Ascending aorta (tissue), 2 donors: ENCODE measurements around the gene APOL3. TPM values are rescaled to one million over a fixed set of nuclear protein-coding genes. Genes with fewer than 3 reads are reported as not detected.
A peak's percentile ranks its signal among the peaks of the same experiment; 100 is the strongest.
"Not testable (repeated sequence)": the region's sequence is repeated elsewhere in the genome, so short reads cannot be mapped to it uniquely, and the experiment has no call there.

Experiments used
- DNase-seq, 2 donors: peaks; one replicate each; pipeline ENCODE4 v3.0.0-alpha.2; 2019; ENCODE audit warnings: low spot score in 2 of 2
- H3K27ac ChIP-seq, 2 donors: fragments of 200-600 bp; sonication (generic); one replicate each; pipeline ENCODE4 v1.5.1; 2016 to 2017; ENCODE audit warnings: mild to moderate bottlenecking in 1 of 2
- H3K27me3 ChIP-seq: fragments of 200-600 bp; sonication (generic); one replicate; pipeline ENCODE4 v1.5.1; 2017
- H3K36me3 ChIP-seq, 2 donors: fragments of 200-600 bp; sonication (generic); one replicate each; pipeline ENCODE4 v1.5.1; 2016
- H3K4me1 ChIP-seq, 2 donors: fragments of 200-600 bp; sonication (generic); one replicate each; pipeline ENCODE4 v1.5.1; 2016 to 2017; ENCODE audit warnings: mild to moderate bottlenecking in 1 of 2
- H3K4me3 ChIP-seq, 2 donors: fragments of 200-600 bp; sonication (generic); one replicate each; pipeline ENCODE4 v1.5.1; 2016 to 2017; ENCODE audit warnings: mild to moderate bottlenecking in 1 of 2
- H3K9me3 ChIP-seq, 2 donors: fragments of 200-600 bp; sonication (generic); one replicate each; pipeline ENCODE4 v1.5.1; 2016
- CTCF ChIP-seq, 3 experiments: fragments of 200-600 bp in 2 of 3; fragments of 450-650 bp in 1 of 3; sonication (generic) in 2 of 3; IDR thresholded peaks; one replicate each; pipeline ENCODE4 v1.5.1; 2016 to 2019; ENCODE audit warnings: antibody characterized with exemption in 3 of 3, mild to moderate bottlenecking in 1 of 3, moderate library complexity in 1 of 3
- intact Hi-C: fragments of 100-400 bp; cut with DNase I; formaldehyde crosslinking; loops from one replicate; pipeline ENCODE4 v1.15.1; 2023
- total RNA-seq: library from RNA; depleted of rRNA; stranded (reverse); fragments of >200 nt; gene quantifications from one replicate; pipeline ENCODE4 v1.1.0, GENCODE V29; 2016

APOL3 gene
- total RNA-seq, 1 donor from 2014 or later: 47.3 TPM

- H3K4me1 ChIP-seq: no peaks in the 10 kb centered on the region
- DNase-seq: peak in 1 of 2 donors; percentile 50
- TF ChIP-seq CTCF (IDR thresholded peaks at IDR 0.05): no peak
- no peak overlapping the region for H3K27ac ChIP-seq
- H3K36me3 ChIP-seq: peaks cover 14% of the 10 kb centered on the region in 2 donors
- no peaks in the 10 kb centered on the region for H3K27me3 ChIP-seq
- no peak overlapping the region for H3K4me3 ChIP-seq
- no peaks in the 10 kb centered on the region for H3K9me3 ChIP-seq
- intact Hi-C loops: no loop called here
Measured at GRCh38 chr22:36143956-36144355, 16.6 kb downstream of the APOL3 start.

DNA sequence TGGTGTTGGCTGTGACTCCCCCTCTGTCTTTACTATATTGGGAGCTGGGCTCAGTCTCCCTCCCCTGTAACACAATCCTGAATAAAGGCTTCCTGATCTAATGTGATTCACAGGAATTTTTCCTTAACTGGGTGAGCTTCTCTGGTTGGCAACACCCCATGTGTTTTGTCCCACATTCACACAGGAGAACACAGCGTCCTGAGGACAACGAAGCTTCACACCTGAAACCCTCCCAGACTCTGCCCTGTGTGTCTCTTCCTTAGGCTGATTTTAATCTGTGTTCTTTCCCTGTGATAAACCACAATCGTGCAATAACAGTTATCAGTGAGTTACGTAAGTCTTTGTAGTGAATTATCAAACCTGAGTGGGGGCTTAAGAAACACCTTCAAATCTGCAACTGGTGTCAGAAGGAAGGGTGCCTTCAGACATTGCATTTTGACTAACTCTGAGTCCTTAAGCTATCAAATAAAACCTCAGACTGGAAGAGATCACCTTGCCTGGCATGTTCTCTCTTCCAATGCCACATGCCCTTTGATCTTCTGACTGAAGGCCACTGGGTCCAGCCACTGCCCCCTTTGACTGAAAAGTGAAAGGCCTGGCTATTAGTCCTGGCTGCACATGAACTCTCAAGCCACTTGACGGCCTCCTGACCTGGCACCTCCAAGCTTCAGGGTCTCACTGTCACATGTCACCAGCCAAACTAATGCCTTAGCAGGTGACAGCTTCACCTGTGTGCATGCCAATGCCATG is 17.3 kb downstream of the APOL3 start:
- Histone ChIP-seq H3K9me3 (no peaks in the 10 kb centered on the region), H3K36me3 (peaks cover 9 to 14% of the 10 kb centered on the region in 2 donors), H3K4me1 (no peaks in the 10 kb centered on the region), H3K27me3 (no peaks in the 10 kb centered on the region), H3K4me3 (no peak overlapping the region), H3K27ac (no peak overlapping the region)
- intact Hi-C loops: no loop called here
- no peak for TF ChIP-seq CTCF (IDR thresholded peaks at IDR 0.05)
- peak in 1 of 2 donors; percentile 41 for DNase-seq

GRCh38 chr22:36141481-36141880 is 19.1 kb downstream of the APOL3 start:
- DNase-seq: no peak
- H3K36me3 ChIP-seq: peaks cover 7 to 14% of the 10 kb centered on the region in 2 donors
- no peak for TF ChIP-seq CTCF (IDR thresholded peaks at IDR 0.05)
- H3K4me1 ChIP-seq: no peaks in the 10 kb centered on the region
- H3K4me3 ChIP-seq: no peak overlapping the region
- H3K9me3 ChIP-seq: no peaks in the 10 kb centered on the region
- intact Hi-C loops: no loop called here
- H3K27ac ChIP-seq: no peak overlapping the region
- H3K27me3 ChIP-seq: no peaks in the 10 kb centered on the region

DNA sequence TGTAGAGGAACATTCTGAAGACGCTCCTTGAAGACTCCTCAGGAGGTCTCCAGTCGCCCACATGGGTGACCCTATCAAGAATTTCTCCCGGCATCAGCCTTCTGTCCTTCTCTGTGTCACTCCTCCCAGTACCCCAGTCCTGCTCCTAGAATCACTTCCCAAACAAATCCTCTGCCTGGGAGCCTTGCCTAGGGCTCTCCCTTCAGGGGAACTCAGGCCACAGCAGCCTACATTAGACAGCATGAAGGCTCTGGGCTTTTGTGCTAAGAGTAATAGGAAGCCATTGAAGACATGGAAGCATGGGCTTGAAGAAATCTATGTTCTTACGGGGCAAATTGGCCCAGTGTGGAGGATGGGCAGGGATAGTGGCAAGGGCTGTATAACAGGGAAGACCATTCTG is 21.8 kb downstream of the APOL3 start:
- H3K27me3 ChIP-seq, DNase-seq, H3K9me3 ChIP-seq, H3K4me1 ChIP-seq, H3K27ac ChIP-seq, H3K4me3 ChIP-seq, intact Hi-C loops: not testable (repeated sequence)
- H3K36me3 ChIP-seq: peaks cover 7 to 14% of the 10 kb centered on the region in 2 donors

DNA sequence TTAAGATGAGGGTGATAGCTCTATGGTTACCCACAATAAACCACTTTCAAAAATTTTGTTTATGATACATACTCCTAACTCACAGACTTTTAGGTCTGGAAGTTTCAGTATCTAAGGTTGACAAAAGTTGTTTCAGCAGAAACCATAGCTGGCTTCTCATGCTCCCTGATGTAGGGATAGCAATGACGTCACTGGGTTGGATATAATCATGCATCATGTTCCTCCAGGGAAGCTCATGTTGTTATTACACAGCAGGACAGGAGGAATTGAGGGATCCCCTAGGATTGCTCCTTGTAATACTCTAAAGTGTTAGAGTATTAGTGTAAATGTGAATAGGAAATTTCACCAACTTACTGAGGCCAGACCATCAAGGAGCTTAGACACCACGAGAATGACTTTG is 23.6 kb downstream of the APOL3 start:
- DNase-seq: no peak
- intact Hi-C loops: no loop called here
- Histone ChIP-seq H3K27ac (peak overlapping the region in 1 of 2 donors; percentile 36), H3K4me1 (no peaks in the 10 kb centered on the region), H3K9me3 (no peaks in the 10 kb centered on the region), H3K27me3 (no peaks in the 10 kb centered on the region), H3K36me3 (peaks cover 7 to 13% of the 10 kb centered on the region in 2 donors), H3K4me3 (no peak overlapping the region)
- TF ChIP-seq CTCF (IDR thresholded peaks at IDR 0.05): no peak

DNA sequence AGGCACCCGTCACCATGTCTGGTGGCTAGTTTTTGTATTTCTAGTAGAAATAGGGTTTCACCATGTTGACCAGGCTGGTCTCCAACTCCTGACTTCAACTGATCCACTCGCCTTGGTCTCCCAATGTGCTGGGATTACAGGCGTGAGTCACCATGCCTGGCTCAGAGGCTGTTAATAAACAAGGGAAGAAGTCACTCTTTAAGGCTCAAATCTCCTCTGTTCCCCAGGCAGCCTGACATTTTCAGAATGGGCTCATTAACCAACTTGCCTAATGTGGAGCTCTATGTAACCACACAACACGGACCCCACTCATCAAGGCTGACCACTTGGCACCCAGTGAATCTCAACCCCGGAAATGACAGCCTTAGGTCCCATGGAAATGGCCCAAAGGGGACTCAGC is 24.1 kb downstream of the APOL3 start:
- Histone ChIP-seq H3K36me3 (peaks cover 3 to 8% of the 10 kb centered on the region in 2 donors), H3K27me3 (no peaks in the 10 kb centered on the region), H3K4me3 (no peak overlapping the region), H3K4me1 (no peaks in the 10 kb centered on the region), H3K27ac (peak overlapping the region in 1 of 2 donors; percentile 36), H3K9me3 (no peaks in the 10 kb centered on the region)
- intact Hi-C loops: no loop called here
- DNase-seq: no peak
- no peak for TF ChIP-seq CTCF (IDR thresholded peaks at IDR 0.05)
